NT2/D1 (cell line): ENCODE data around the gene EDIL3.

Source experiments
- SUZ12 ChIP-seq: IDR thresholded peaks from 2 replicates; pipeline ENCODE4 v1.6.1; 2011; ENCODE audit not compliant: insufficient read length, insufficient read depth; ENCODE audit errors: extremely low read depth
- YY1 ChIP-seq: IDR thresholded peaks from 2 replicates; pipeline ENCODE4 v1.6.1; 2011; ENCODE audit not compliant: insufficient read length, insufficient read depth
- ZNF274 ChIP-seq: IDR thresholded peaks from 2 replicates; pipeline ENCODE4 v1.6.1; 2011; ENCODE audit warnings: mild to moderate bottlenecking, low read depth, low read length

DNA sequence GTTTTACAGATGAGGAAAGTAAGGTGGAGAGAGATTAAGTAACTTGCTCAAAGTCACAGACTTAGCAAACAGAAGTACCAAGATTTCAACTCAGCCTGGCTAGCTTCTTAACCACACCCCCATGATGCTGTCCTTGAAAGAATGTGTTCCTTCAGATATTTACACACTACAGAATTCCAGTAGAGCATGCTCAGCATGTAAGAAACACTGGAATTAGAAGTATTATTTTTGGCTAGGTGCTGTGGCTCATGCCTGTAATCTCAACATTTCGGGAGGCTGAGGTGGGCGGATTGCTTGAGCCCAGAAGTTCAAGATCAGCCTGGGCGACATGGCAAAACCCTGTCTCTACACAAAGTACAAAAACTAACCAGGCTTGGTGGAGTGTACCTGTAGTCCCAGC, 142.4 kb downstream of the EDIL3 start:
- TF ChIP-seq ZNF274: no peak
- no peak for TF ChIP-seq SUZ12
- no peak for TF ChIP-seq YY1
